Rectal smooth muscle tissue (tissue), 1 donor: ENCODE data around the gene RUFY4.
"Not testable (repeated sequence)": the region's sequence is repeated elsewhere in the genome, so short reads cannot be mapped to it uniquely, and the experiment has no call there.

Experiments used
- H3K27ac ChIP-seq: one replicate; pipeline ENCODE4 v1.7.0; 2013; ENCODE audit warnings: low read depth, low read length, inconsistent platforms
- H3K27me3 ChIP-seq: one replicate; pipeline ENCODE4 v1.7.0; 2013; ENCODE audit warnings: low read length; ENCODE audit not compliant: control insufficient read depth, insufficient read depth
- H3K36me3 ChIP-seq: one replicate; pipeline ENCODE4 v1.7.0; 2013; ENCODE audit warnings: low read length; ENCODE audit not compliant: control insufficient read depth, insufficient read depth
- H3K4me1 ChIP-seq: one replicate; pipeline ENCODE4 v1.7.0; 2013; ENCODE audit warnings: low read length; ENCODE audit not compliant: control insufficient read depth, insufficient read depth
- H3K4me3 ChIP-seq: one replicate; pipeline ENCODE4 v1.7.0; 2013; ENCODE audit warnings: low read length
- H3K9ac ChIP-seq: one replicate; pipeline ENCODE4 v1.7.0; 2013; ENCODE audit warnings: low read length

RUFY4 gene

DNA sequence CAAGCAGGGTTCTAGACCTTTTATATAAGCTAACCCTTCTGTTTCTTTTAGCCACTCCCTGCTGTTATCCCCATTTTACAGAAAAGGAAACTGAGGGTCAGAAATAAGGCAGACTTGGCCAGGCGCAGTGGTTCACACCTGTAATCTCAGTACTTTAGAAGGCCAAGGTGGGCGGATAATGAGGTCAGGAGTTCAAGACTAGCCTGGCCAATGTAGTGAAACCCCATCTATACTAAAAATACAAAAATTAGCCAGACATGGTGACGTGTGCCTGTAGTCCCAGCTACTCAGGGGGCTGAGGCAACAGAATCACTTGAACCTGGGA, 14.3 kb downstream of the RUFY4 start:
- Histone ChIP-seq H3K27me3 (no peaks in the 10 kb centered on the region), H3K27ac (no peak overlapping the region), H3K36me3 (no peaks in the 10 kb centered on the region), H3K9ac (no peak overlapping the region), H3K4me1 (no peaks in the 10 kb centered on the region), H3K4me3 (no peak overlapping the region)

DNA sequence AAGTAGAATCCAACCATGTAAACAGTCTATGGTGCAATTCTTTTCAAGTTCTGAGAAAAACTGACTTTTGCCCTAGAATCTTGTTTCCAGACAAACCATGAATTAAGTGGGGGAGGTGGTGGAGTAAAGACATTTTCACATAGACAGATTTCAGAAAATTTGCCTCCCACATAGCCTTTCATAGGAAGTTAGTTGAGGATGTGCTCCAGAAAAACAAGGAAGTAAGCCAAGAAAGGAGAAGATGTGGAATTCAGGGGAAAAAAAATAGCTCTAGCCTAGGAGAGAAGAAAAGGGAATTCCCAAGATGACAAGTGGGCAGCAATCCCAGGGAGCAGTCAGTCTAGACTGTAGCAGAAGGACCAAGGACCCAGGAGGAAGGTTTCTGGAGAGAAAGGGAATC, 17.4 kb downstream of the RUFY4 start:
- H3K27me3 ChIP-seq: no peaks in the 10 kb centered on the region
- no peak overlapping the region for H3K27ac ChIP-seq
- no peaks in the 10 kb centered on the region for H3K36me3 ChIP-seq
- H3K4me3 ChIP-seq: no peak overlapping the region
- no peak overlapping the region for H3K9ac ChIP-seq
- no peaks in the 10 kb centered on the region for H3K4me1 ChIP-seq

GRCh38 chr2:218089259-218089658, 20.2 kb downstream of the RUFY4 start:
- H3K36me3 ChIP-seq: no peaks in the 10 kb centered on the region
- H3K4me1 ChIP-seq: no peaks in the 10 kb centered on the region
- H3K27me3 ChIP-seq: no peaks in the 10 kb centered on the region
- no peak overlapping the region for H3K27ac ChIP-seq
- H3K9ac ChIP-seq: no peak overlapping the region
- H3K4me3 ChIP-seq: no peak overlapping the region

- no peak overlapping the region for H3K9ac ChIP-seq
- H3K27me3 ChIP-seq: no peaks in the 10 kb centered on the region
- no peaks in the 10 kb centered on the region for H3K4me1 ChIP-seq
- no peaks in the 10 kb centered on the region for H3K36me3 ChIP-seq
- H3K4me3 ChIP-seq: no peak overlapping the region
- no peak overlapping the region for H3K27ac ChIP-seq
These were observed 22.7 kb downstream of the RUFY4 start for GRCh38 chr2:218091746-218092145.

DNA sequence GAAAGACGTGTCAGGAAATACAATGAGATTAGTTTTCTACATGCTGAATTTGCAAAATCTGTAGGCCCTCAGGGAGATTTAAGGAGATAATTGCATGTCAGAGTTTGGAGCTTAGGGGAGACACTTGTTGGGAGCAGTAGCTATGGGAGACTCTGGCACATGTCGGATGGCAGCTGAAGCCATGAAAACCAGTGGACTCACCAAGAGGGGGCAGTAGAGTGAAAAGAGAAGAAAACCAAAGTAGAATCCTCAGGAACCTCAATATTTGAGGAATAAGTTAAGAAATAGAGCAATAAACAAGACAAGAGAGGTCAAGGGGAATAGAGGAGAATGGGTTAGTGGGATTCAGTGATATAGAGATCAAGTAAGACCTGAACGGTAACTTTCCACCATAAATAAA, 24.8 kb downstream of the RUFY4 start:
- Histone ChIP-seq H3K4me1 (no peaks in the 10 kb centered on the region), H3K36me3 (no peaks in the 10 kb centered on the region), H3K4me3 (no peak overlapping the region), H3K9ac (no peak overlapping the region), H3K27ac (no peak overlapping the region), H3K27me3 (no peaks in the 10 kb centered on the region)

DNA sequence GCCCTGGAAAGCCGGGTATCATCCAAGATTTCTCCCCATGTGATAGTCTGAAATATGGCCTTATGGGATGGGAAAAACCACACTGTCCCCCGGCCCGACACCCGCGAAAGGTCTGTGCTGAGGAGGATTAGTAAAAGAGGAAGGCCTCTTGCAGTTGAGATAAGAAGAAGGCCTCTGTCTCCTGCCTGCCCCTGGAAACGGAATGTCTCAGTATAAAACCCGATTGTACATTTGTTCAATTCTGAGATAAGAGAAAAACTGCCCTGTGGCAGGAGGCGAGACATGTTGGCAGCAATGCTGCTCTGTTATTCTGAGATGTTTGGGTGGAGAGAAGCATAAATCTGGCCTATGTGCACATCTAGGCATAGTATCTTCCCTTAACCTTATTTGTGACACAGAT, 26.8 kb downstream of the RUFY4 start:
- Histone ChIP-seq H3K4me3 (no peak overlapping the region), H3K4me1 (no peaks in the 10 kb centered on the region), H3K36me3 (no peaks in the 10 kb centered on the region), H3K27ac (no peak overlapping the region), H3K27me3 (no peaks in the 10 kb centered on the region), H3K9ac (no peak overlapping the region)

GRCh38 chr2:218097975-218098374, 28.9 kb downstream of the RUFY4 start:
- H3K4me3 ChIP-seq: no peak overlapping the region
- no peaks in the 10 kb centered on the region for H3K36me3 ChIP-seq
- H3K4me1 ChIP-seq: no peaks in the 10 kb centered on the region
- no peak overlapping the region for H3K27ac ChIP-seq
- H3K27me3 ChIP-seq: no peaks in the 10 kb centered on the region
- H3K9ac ChIP-seq: no peak overlapping the region

GRCh38 chr2:218108834-218109233, 39.8 kb downstream of the RUFY4 start:
- H3K27ac ChIP-seq, H3K4me3 ChIP-seq, H3K9ac ChIP-seq, H3K36me3 ChIP-seq, H3K4me1 ChIP-seq, H3K27me3 ChIP-seq: not testable (repeated sequence)

- H3K9ac ChIP-seq, H3K4me3 ChIP-seq, H3K27me3 ChIP-seq, H3K27ac ChIP-seq, H3K4me1 ChIP-seq, H3K36me3 ChIP-seq: not testable (repeated sequence)
These were observed 52.7 kb downstream of the RUFY4 start for GRCh38 chr2:218121789-218122188.

GRCh38 chr2:218122286-218122685, 53.2 kb downstream of the RUFY4 start:
- H3K27me3 ChIP-seq, H3K27ac ChIP-seq, H3K9ac ChIP-seq, H3K4me3 ChIP-seq, H3K36me3 ChIP-seq, H3K4me1 ChIP-seq: not testable (repeated sequence)

GRCh38 chr2:218123986-218124385, 54.9 kb downstream of the RUFY4 start:
- H3K9ac ChIP-seq: no peak overlapping the region
- no peaks in the 10 kb centered on the region for H3K4me1 ChIP-seq
- H3K4me3 ChIP-seq: no peak overlapping the region
- no peaks in the 10 kb centered on the region for H3K27me3 ChIP-seq
- H3K27ac ChIP-seq: no peak overlapping the region
- H3K36me3 ChIP-seq: no peaks in the 10 kb centered on the region

DNA sequence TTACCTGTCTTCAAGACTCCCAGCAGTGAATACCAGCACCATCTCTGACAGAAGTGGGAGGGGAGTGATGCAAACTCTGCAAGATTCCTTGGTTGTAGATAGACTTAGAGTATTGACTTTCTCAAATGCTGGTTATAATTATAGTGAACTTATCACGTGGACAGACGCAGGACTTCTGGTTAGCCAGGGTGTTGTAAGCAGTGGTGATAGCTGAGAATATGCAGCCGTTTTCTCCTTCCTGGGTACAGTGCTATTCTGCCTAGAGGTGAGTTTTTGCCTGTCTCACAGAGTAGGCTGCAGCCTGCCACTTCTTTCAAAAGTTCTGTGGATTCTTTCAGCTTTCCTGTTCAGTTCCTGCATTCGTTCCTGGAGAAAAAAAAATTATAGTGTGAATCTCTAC, 56.0 kb downstream of the RUFY4 start:
- no peaks in the 10 kb centered on the region for H3K27me3 ChIP-seq
- no peaks in the 10 kb centered on the region for H3K4me1 ChIP-seq
- H3K4me3 ChIP-seq: no peak overlapping the region
- H3K27ac ChIP-seq: no peak overlapping the region
- no peaks in the 10 kb centered on the region for H3K36me3 ChIP-seq
- H3K9ac ChIP-seq: no peak overlapping the region

DNA sequence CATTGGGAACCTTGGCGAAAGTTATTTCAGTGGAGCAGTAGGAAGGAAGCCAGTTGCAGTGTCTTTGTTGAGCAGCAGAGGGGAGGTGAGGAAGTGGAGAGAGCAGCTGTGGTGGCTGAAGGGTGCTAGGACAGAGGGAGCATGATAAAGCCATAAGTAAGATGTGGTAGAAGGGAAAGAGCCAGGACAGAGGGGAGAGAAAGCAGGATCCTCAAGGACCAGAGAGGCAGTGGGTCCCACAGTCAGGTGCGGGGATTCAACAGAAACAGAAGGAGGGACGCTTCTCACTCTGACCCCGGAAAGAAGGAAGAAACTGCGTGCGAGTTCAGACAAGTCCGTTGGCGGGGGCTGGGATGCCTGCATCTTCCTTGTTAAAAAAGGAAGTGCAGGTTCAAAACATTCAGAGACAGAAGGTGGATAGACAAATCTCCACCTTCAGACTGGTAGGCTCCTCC, 56.6 kb downstream of the RUFY4 start, which contains the start of gene CXCR2:
Gene CXCR2, plus strand, starts transcription at position 403 of the 455 bp plus-strand sequence. CDS start 8,774 bp downstream, outside the sequence.
- no peaks in the 10 kb centered on the region for H3K4me1 ChIP-seq
- H3K36me3 ChIP-seq: no peaks in the 10 kb centered on the region
- no peak within 1 kb of the TSS for H3K4me3 ChIP-seq
- H3K27me3 ChIP-seq: no peaks in the 10 kb centered on the region
- no peak within 1 kb of the TSS for H3K9ac ChIP-seq
- H3K27ac ChIP-seq: no peak within 1 kb of the TSS
